D721Med (cell line): Measurements from ENCODE around the gene TMEM170B.

ENCODE experiments used
- DNase-seq: peaks from one replicate; pipeline ENCODE4 v3.0.0; 2011; ENCODE audit warnings: low spot score; ENCODE audit not compliant: insufficient read length
- FAIRE-seq: peaks from 2 replicates; lab custom pipeline; 2011; peaks lifted over from hg19 to GRCh38; lab: Jason Lieb, UNC
- CTCF ChIP-seq: IDR thresholded peaks from 2 replicates; pipeline ENCODE4 v1.5.1; 2012; ENCODE audit warnings: mild to moderate bottlenecking, control low read depth; ENCODE audit not compliant: insufficient read depth; ENCODE audit errors: missing control alignments

Gene TMEM170B

GRCh38 chr6:11553824-11554223 lies 16.3 kb downstream of the TMEM170B start:
- FAIRE-seq: no peak
- TF ChIP-seq CTCF: no peak

GRCh38 chr6:11556309-11556708 lies 18.8 kb downstream of the TMEM170B start:
- TF ChIP-seq CTCF: no peak
- no peak for FAIRE-seq
- no peak for DNase-seq

More at GRCh38 chr6:11553824-11554223, 16.3 kb downstream of the TMEM170B start:
- no peak for DNase-seq

- DNase-seq (no peak), FAIRE-seq (no peak)
- no peak for TF ChIP-seq CTCF
Observed at GRCh38 chr6:11563793-11564192, 26.2 kb downstream of the TMEM170B start.

- DNase-seq: no peak
- no peak for TF ChIP-seq CTCF
- no peak for FAIRE-seq
Observed at GRCh38 chr6:11566609-11567008, 29.1 kb downstream of the TMEM170B start.

- DNase-seq (no peak), FAIRE-seq (no peak)
- no peak for TF ChIP-seq CTCF
Observed at GRCh38 chr6:11571073-11571472, 33.5 kb downstream of the TMEM170B start.

GRCh38 chr6:11575408-11576033 lies 38.0 kb downstream of the TMEM170B start:
- DNase-seq (no peak), FAIRE-seq (peak; percentile 96)

More at GRCh38 chr6:11575408-11576033, 38.0 kb downstream of the TMEM170B start:
- TF ChIP-seq CTCF: peak; percentile 89
